GM12872 (cell line): ENCODE data around the gene FBH1.

Experiments
- CTCF ChIP-seq: IDR thresholded peaks from 3 replicates; pipeline ENCODE4 v1.5.1; 2011; ENCODE audit warnings: low read depth, mild to moderate bottlenecking, low read length, moderate library complexity; ENCODE audit not compliant: insufficient read depth

The FBH1 gene

GRCh38 chr10:5873515-5873995 lies 16.5 kb upstream of the FBH1 start:
- peak; percentile 68 for TF ChIP-seq CTCF

GRCh38 chr10:5876181-5876768 lies 13.8 kb upstream of the FBH1 start:
- no peak for TF ChIP-seq CTCF

- TF ChIP-seq CTCF: no peak
These were observed 7.1 kb upstream of the FBH1 start for GRCh38 chr10:5882961-5883360.

GRCh38 chr10:5885619-5886018 lies 4.4 kb upstream of the FBH1 start:
- no peak for TF ChIP-seq CTCF

GRCh38 chr10:5887029-5887428 lies 3.0 kb upstream of the FBH1 start:
- TF ChIP-seq CTCF: no peak

GRCh38 chr10:5887641-5888040 lies 2.4 kb upstream of the FBH1 start:
- no peak for TF ChIP-seq CTCF

- TF ChIP-seq CTCF: no peak
These were observed 1.7 kb upstream of the FBH1 start for GRCh38 chr10:5888351-5888750.
